HL-60 (cell line): ENCODE data around the gene SAP25.

Source experiments
- POLR2AphosphoS5 ChIP-seq: IDR thresholded peaks from 2 replicates; pipeline ENCODE4 v1.6.1; 2012; ENCODE audit warnings: low read depth
- TF ChIP-seq, protein P1 (sequence below): IDR thresholded peaks from one replicate; pipeline ENCODE4 v1.5.1; 2011; ENCODE audit warnings: low read length, control low read depth, inconsistent platforms; ENCODE audit not compliant: insufficient read depth
- TF ChIP-seq, protein P2 (sequence below): IDR thresholded peaks from 2 replicates; pipeline ENCODE4 v1.6.1; 2012; ENCODE audit warnings: low read depth; ENCODE audit not compliant: insufficient replicate concordance

DNA sequence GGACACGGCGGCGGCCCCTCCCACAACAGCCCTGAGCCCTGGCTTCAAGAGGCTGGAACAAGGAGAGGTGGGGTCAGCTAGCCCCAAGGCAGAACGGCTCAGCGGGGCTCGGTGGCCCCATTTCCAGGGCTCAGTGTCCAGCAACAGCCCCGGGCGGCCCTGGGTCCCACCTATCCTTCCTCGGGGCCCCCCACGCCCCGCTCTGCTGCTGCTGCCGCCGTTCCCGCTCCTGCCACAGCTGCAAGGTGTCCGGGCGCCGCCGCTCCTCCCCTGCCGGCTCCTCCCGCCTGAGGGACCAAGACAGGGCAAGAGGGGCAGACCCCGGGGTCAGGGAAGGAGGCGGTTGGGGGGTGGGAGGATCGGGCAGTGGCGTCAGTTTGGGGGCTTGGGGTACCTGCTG, 3.4 kb upstream of the SAP25 start:
- TF ChIP-seq, protein P1, sequence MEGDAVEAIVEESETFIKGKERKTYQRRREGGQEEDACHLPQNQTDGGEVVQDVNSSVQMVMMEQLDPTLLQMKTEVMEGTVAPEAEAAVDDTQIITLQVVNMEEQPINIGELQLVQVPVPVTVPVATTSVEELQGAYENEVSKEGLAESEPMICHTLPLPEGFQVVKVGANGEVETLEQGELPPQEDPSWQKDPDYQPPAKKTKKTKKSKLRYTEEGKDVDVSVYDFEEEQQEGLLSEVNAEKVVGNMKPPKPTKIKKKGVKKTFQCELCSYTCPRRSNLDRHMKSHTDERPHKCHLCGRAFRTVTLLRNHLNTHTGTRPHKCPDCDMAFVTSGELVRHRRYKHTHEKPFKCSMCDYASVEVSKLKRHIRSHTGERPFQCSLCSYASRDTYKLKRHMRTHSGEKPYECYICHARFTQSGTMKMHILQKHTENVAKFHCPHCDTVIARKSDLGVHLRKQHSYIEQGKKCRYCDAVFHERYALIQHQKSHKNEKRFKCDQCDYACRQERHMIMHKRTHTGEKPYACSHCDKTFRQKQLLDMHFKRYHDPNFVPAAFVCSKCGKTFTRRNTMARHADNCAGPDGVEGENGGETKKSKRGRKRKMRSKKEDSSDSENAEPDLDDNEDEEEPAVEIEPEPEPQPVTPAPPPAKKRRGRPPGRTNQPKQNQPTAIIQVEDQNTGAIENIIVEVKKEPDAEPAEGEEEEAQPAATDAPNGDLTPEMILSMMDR = no peak
- TF ChIP-seq, protein P2, sequence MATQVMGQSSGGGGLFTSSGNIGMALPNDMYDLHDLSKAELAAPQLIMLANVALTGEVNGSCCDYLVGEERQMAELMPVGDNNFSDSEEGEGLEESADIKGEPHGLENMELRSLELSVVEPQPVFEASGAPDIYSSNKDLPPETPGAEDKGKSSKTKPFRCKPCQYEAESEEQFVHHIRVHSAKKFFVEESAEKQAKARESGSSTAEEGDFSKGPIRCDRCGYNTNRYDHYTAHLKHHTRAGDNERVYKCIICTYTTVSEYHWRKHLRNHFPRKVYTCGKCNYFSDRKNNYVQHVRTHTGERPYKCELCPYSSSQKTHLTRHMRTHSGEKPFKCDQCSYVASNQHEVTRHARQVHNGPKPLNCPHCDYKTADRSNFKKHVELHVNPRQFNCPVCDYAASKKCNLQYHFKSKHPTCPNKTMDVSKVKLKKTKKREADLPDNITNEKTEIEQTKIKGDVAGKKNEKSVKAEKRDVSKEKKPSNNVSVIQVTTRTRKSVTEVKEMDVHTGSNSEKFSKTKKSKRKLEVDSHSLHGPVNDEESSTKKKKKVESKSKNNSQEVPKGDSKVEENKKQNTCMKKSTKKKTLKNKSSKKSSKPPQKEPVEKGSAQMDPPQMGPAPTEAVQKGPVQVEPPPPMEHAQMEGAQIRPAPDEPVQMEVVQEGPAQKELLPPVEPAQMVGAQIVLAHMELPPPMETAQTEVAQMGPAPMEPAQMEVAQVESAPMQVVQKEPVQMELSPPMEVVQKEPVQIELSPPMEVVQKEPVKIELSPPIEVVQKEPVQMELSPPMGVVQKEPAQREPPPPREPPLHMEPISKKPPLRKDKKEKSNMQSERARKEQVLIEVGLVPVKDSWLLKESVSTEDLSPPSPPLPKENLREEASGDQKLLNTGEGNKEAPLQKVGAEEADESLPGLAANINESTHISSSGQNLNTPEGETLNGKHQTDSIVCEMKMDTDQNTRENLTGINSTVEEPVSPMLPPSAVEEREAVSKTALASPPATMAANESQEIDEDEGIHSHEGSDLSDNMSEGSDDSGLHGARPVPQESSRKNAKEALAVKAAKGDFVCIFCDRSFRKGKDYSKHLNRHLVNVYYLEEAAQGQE = no peak
- TF ChIP-seq POLR2AphosphoS5 = no peak; the same call in 1 of the 2 replicates
